IMR-90 (cell line): Measurements from ENCODE around the gene CDK6. TPM values are rescaled to one million over a fixed set of nuclear protein-coding genes. Genes with fewer than 3 reads are reported as not detected.
A peak's percentile ranks its signal among the peaks of the same experiment; 100 is the strongest.

Source experiments
- ATAC-seq: fragments of 200-7000 bp; cut with Tn5 transposase; 2 replicates; pipeline ENCODE4 v1.9.1; 2020; ENCODE audit warnings: low read depth, mild to moderate bottlenecking, moderate library complexity
- BruUV-seq: library from RNA; stranded (reverse); fragments of 400-500 nt; replicated peaks from 2 replicates; lab custom pipeline; 2021; lab: Mats Ljungman, UMichigan
- CTCF ChIA-PET: fragments of 300-600 bp; formaldehyde crosslinking; extraction: SDS; loops from one replicate; lab custom pipeline; 2021; ENCODE audit warnings: antibody characterized with exemption; lab: Yijun Ruan, JAX
- POLR2A ChIA-PET: fragments of 300-600 bp; sonication (Branson Sonifier 250); formaldehyde crosslinking; loops from one replicate; lab custom pipeline; 2022; ENCODE audit warnings: antibody characterized with exemption; ENCODE audit not compliant: unreplicated experiment; lab: Charles Lee
- DNase-seq: peaks from one replicate; pipeline ENCODE4 v3.0.0; 2013
- H2AFZ ChIP-seq: replicated peaks from 2 replicates; pipeline ENCODE3; 2013; ENCODE audit warnings: low read length, mild to moderate bottlenecking; ENCODE audit not compliant: poor library complexity
- H2AK5ac ChIP-seq: 2 replicates; pipeline ENCODE4 v1.6.1; 2013; ENCODE audit warnings: low read depth, low read length, inconsistent platforms
- H2AK9ac ChIP-seq: replicated peaks from 2 replicates; pipeline ENCODE3; 2013; ENCODE audit warnings: mild to moderate bottlenecking, low read depth, low read length, moderate library complexity; ENCODE audit not compliant: poor library complexity
- H2BK120ac ChIP-seq: 2 replicates; pipeline ENCODE4 v1.6.1; 2013; ENCODE audit warnings: low read depth, low read length, inconsistent platforms
- H2BK15ac ChIP-seq: 3 replicates; pipeline ENCODE4 v1.6.1; 2013; ENCODE audit warnings: low read depth, low read length, inconsistent platforms
- H2BK20ac ChIP-seq: 2 replicates; pipeline ENCODE4 v1.6.1; 2013; ENCODE audit warnings: low read depth, mild to moderate bottlenecking, inconsistent platforms, low read length, moderate library complexity
- H2BK5ac ChIP-seq: 2 replicates; pipeline ENCODE4 v1.6.1; 2013; ENCODE audit warnings: mild to moderate bottlenecking, low read depth, low read length, inconsistent platforms; ENCODE audit not compliant: poor library complexity, severe bottlenecking
- H3K14ac ChIP-seq: replicated peaks from 2 replicates; pipeline ENCODE4 v1.6.1; 2013; ENCODE audit warnings: low read depth, low read length, inconsistent platforms
- H3K18ac ChIP-seq: 2 replicates; pipeline ENCODE4 v1.6.1; 2013; ENCODE audit warnings: low read depth, low read length, control low read depth
- H3K23ac ChIP-seq: 2 replicates; pipeline ENCODE4 v1.6.1; 2013; ENCODE audit warnings: low read depth, low read length, inconsistent platforms
- H3K27ac ChIP-seq: 2 replicates; pipeline ENCODE4 v1.5.1; 2013; ENCODE audit warnings: mild to moderate bottlenecking, control low read depth, low read length; ENCODE audit not compliant: insufficient read depth
- H3K27me3 ChIP-seq: 2 replicates; pipeline ENCODE4 v1.6.1; 2013; ENCODE audit warnings: low read length; ENCODE audit not compliant: control insufficient read depth, insufficient read depth
- H3K36me3 ChIP-seq: 2 replicates; pipeline ENCODE4 v1.6.1; 2013; ENCODE audit warnings: low read length, mixed read lengths; ENCODE audit not compliant: control insufficient read depth, insufficient read depth
- H3K4ac ChIP-seq: 2 replicates; pipeline ENCODE4 v1.6.1; 2013; ENCODE audit warnings: low read depth, low read length, inconsistent platforms
- H3K4me1 ChIP-seq: 2 replicates; pipeline ENCODE4 v1.6.1; 2013; ENCODE audit warnings: low read length, mixed read lengths; ENCODE audit not compliant: control insufficient read depth, insufficient read depth
- H3K4me2 ChIP-seq: 2 replicates; pipeline ENCODE4 v1.6.1; 2013; ENCODE audit warnings: low read depth, mild to moderate bottlenecking, control low read depth, low read length, moderate library complexity
- H3K4me3 ChIP-seq: 2 replicates; pipeline ENCODE4 v1.5.1; 2013; ENCODE audit warnings: low read depth, mild to moderate bottlenecking, control low read depth, low read length, moderate library complexity; ENCODE audit not compliant: insufficient read depth
- H3K56ac ChIP-seq: 2 replicates; pipeline ENCODE4 v1.6.1; 2013; ENCODE audit warnings: low read length, inconsistent platforms; ENCODE audit not compliant: insufficient read depth; ENCODE audit errors: extremely low read depth
- H3K79me1 ChIP-seq, 2 experiments: 2 replicates each; pipeline ENCODE4 v1.6.1; 2013; ENCODE audit warnings: low read length in 2 of 2, inconsistent platforms in 1 of 2, low read depth in 1 of 2
- H3K9ac ChIP-seq: 2 replicates; pipeline ENCODE4 v1.6.1; 2013; ENCODE audit warnings: low read depth, low read length, control low read depth
- H3K9me1 ChIP-seq: 2 replicates; pipeline ENCODE4 v1.6.1; 2013; ENCODE audit warnings: low read length, inconsistent platforms; ENCODE audit not compliant: insufficient read depth
- H3K9me3 ChIP-seq: 2 replicates; pipeline ENCODE4 v1.6.1; 2013; ENCODE audit warnings: low read length; ENCODE audit not compliant: control insufficient read depth, insufficient read depth
- H4K20me1 ChIP-seq: 2 replicates; pipeline ENCODE4 v1.6.1; 2013; ENCODE audit warnings: low read length, inconsistent platforms; ENCODE audit not compliant: insufficient read depth
- H4K5ac ChIP-seq: 2 replicates; pipeline ENCODE4 v1.6.1; 2013; ENCODE audit warnings: mild to moderate bottlenecking, low read depth, low read length, control low read depth
- H4K8ac ChIP-seq, 2 experiments: 2 replicates each; pipeline ENCODE4 v1.6.1; 2013; ENCODE audit warnings: low read depth in 2 of 2, low read length in 2 of 2, control low read depth in 1 of 2, inconsistent platforms in 1 of 2
- H4K91ac ChIP-seq: 2 replicates; pipeline ENCODE4 v1.6.1; 2013; ENCODE audit warnings: low read depth, low read length, inconsistent platforms; ENCODE audit not compliant: insufficient read depth
- BHLHE40 ChIP-seq: fragments of 150-350 bp; IDR thresholded peaks from 2 replicates; pipeline ENCODE4 v1.6.1; 2016; ENCODE audit warnings: mild to moderate bottlenecking, low read depth, low read length
- CEBPB ChIP-seq: IDR thresholded peaks from 2 replicates; pipeline ENCODE4 v1.6.1; 2012; ENCODE audit warnings: low read depth, low read length, improper control_type of control experiment
- CHD1 ChIP-seq: IDR thresholded peaks from 2 replicates; pipeline ENCODE4 v1.6.1; 2012; ENCODE audit warnings: low read depth, low read length, improper control_type of control experiment
- MAFK ChIP-seq: IDR thresholded peaks from 2 replicates; pipeline ENCODE4 v1.6.1; 2012; ENCODE audit warnings: low read depth, low read length, improper control_type of control experiment
- WGBS, 2 experiments: methylation state at CpG; one replicate each; pipeline versions ENCODE4 v1.1.5 to v1.1.7; 2013; ENCODE audit warnings: missing lambda C conversion rate in 2 of 2; ENCODE audit not compliant: insufficient read length in 1 of 2; ENCODE audit errors: extremely low coverage in 2 of 2; 5-methylcytosine and 5-hydroxymethylcytosine counted together
- dilution Hi-C: fragments of 300-500 bp; cut with HindIII; formaldehyde crosslinking; loops from one replicate; pipeline ENCODE4 v1.14.3; 2018; ENCODE audit warnings: low sequenced_read_pairs; ENCODE audit not compliant: unreplicated experiment
- in situ Hi-C: fragments of 300-500 bp; cut with MboI; formaldehyde crosslinking; loops from 3 replicates; pipeline ENCODE4 v1.14.3; 2019; ENCODE audit warnings: low sequenced_read_pairs, inconsistent platforms, mixed read lengths
- intact Hi-C: fragments of 100-400 bp; cut with micrococcal nuclease; formaldehyde crosslinking; loops from 2 replicates; pipeline ENCODE4 v1.10.0; 2022
- polyA plus RNA-seq, 3 experiments: library from polyadenylated mRNA; depleted of rRNA; stranded (reverse); fragments of >200 nt; gene quantifications; 2 replicates each; pipeline ENCODE4 v1.2.3, GENCODE V29; 2012; ENCODE audit warnings: low replicate concordance in 1 of 3
- total RNA-seq: library from RNA; depleted of rRNA; stranded (reverse); fragments of >200 nt; gene quantifications from 2 replicates; pipeline ENCODE4 v1.2.3, GENCODE V29; 2012

The CDK6 gene
- total and polyA plus RNA-seq, 2 of the 4 experiments (the other 2 are of a cell fraction), result 21.5 to 195 TPM

DNA sequence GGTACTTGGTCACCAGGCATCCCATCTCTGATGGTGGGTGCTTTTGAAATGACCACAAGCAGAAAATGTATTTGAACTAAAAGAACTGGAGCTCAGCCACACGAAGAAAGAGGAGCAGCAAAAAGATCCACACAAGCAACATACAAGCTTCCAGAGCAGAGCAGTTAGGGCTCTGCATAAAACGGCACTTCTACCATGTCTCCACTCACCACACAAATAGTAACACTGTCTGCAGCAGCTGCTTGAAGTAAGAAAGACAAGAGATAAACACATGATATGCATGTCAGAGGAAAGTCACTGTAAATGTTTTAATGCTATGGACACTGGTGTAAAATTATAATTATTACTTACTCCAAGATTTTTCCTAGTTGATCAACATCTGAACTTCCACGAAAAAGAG is 213.7 kb downstream of the CDK6 start:
- peak overlapping the region; percentile 36; the same call in 1 of the 2 replicates for H2AK5ac ChIP-seq
- H3K4me1 ChIP-seq, result peaks cover 7% of the 10 kb centered on the region
- H2AFZ ChIP-seq, result no peak overlapping the region
- peak overlapping the region; percentile 24; the same call in 1 of the 2 replicates for H4K91ac ChIP-seq
- in situ Hi-C loops, result loop anchor here (5.0 kb wide), 3 partner anchors 75 to 430 kb away; no protein-coding TSS in a partner anchor
- H3K79me1 ChIP-seq, result peaks cover 30 to 65% of the 10 kb centered on the region in 2 experiments
- peak overlapping the region in 1 of 2 experiments; percentile 40; a peak in 1 of 4 replicates for H4K8ac ChIP-seq
- peak overlapping the region; percentile 46; the same call in 1 of the 2 replicates for H3K4ac ChIP-seq
- intact Hi-C loops, result loop anchor here (5.0 kb wide), 3 partner anchors 130 to 605 kb away; partner anchors contain the start of gene HEPACAM2
- H3K23ac ChIP-seq, result peak overlapping the region; percentile 26
- no peak overlapping the region; the same call in 1 of the 2 replicates for H3K56ac ChIP-seq
- H2BK20ac ChIP-seq, result no peak overlapping the region
- H3K18ac ChIP-seq, result no peak overlapping the region
- H3K36me3 ChIP-seq, result peaks cover 9% of the 10 kb centered on the region
- no peak for ATAC-seq
- no peak overlapping the region for H3K4me2 ChIP-seq
- no CpG with 5 or more reads among the region's 3 CpGs for WGBS, 2 experiments
- H3K9me3 ChIP-seq, result no peaks in the 10 kb centered on the region; the same call in 1 of the 2 replicates
- peaks cover 14% of the 10 kb centered on the region; the same call in 1 of the 2 replicates for H4K20me1 ChIP-seq
- dilution Hi-C loops, result no loop called here
- no peak for DNase-seq
- H3K27ac ChIP-seq, result peak overlapping the region; percentile 38; the same call in 1 of the 2 replicates
- ChIA-PET CTCF (interaction anchor here (0.6 to 1.1 kb wide), 2 partner anchors 26 to 109 kb away, joined by 3 read pairs; no protein-coding TSS in a partner anchor), POLR2A (no interaction called here)
- no peaks in the 10 kb centered on the region for H3K27me3 ChIP-seq
- no TSS peak for BruUV-seq
- TF ChIP-seq CHD1, result no peak
- TF ChIP-seq MAFK, result no peak
- TF ChIP-seq BHLHE40, result no peak
- no peak for TF ChIP-seq CEBPB
- H4K5ac ChIP-seq, result no peak overlapping the region
- no peak overlapping the region for H3K4me3 ChIP-seq
- no peak overlapping the region; the same call in 1 of the 2 replicates for H3K14ac ChIP-seq
- H2BK15ac ChIP-seq, result peak overlapping the region; percentile 1; the same call in 2 of the 3 replicates
- H3K9me1 ChIP-seq, result peaks cover 10% of the 10 kb centered on the region
- peak overlapping the region; percentile 60 for H2BK5ac ChIP-seq
- peak overlapping the region; percentile 35; the same call in 1 of the 2 replicates for H2BK120ac ChIP-seq
- peak overlapping the region; percentile 63 for H2AK9ac ChIP-seq
- no peak overlapping the region for H3K9ac ChIP-seq
